Measurements from ENCODE around the gene AKAP8. TPM values are rescaled to one million over a fixed set of nuclear protein-coding genes. Genes with fewer than 3 reads are reported as not detected.
A peak's percentile ranks its signal among the peaks of the same experiment; 100 is the strongest.

Gene AKAP8
- total and polyA plus RNA-seq, 3 experiments from 2014 or later, result 22.3 to 59.8 (median 48.6) TPM

DNA sequence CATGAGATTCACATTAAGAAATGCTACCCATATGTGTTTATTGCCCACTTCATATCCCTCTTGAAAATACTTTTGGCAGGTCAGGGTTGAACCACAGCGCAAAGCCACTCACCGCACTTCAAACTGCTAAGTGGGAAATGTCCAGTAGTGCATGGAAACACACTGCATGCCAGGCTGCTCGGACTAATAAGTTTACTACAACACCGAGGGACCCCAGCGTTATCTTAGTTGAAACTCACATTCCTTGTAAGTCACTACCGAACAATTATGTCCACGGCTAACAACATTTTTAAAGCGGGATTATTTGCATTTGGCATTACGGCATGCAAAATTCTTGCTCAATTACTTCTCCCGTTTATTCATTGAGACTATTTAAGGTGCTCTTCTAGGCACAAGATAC, 51.3 kb downstream of the AKAP8 start:
- no peak for DNase-seq
- CTCF ChIA-PET, result no interaction called here
- Mint-ChIP-seq H3K27me3 (peaks cover 0 to 4% of the 10 kb centered on the region in 2 donors), H3K9me3 (no peaks in the 10 kb centered on the region), H3K27ac (peak overlapping the region in 5 of 8 donors; percentile 12 to 91 (median 70)), H3K4me1 (peaks cover 73 to 89% (median 80%) of the 10 kb centered on the region in 3 donors), H3K4me3 (peak overlapping the region in 6 of 7 donors; percentile 61 to 98 (median 92)), H3K36me3 (peaks cover 0 to 21% (median 3%) of the 10 kb centered on the region in 3 donors)
- POLR2A ChIA-PET, result no interaction called here
- Histone ChIP-seq H3K27me3 (ENCODE audit: insufficient read depth, low read length, poor library complexity, severe bottlenecking) (no peaks in the 10 kb centered on the region), H3K4me3 (ENCODE audit: low read length) (no peak overlapping the region), H3K36me3 (ENCODE audit: insufficient read depth, low read length) (no peaks in the 10 kb centered on the region), H3K27ac (ENCODE audit: low read depth, low read length) (no peak overlapping the region), H3K4me1 (ENCODE audit: insufficient read depth, low read length) (peaks cover 76% of the 10 kb centered on the region), H3K9me3 (ENCODE audit: low read length) (no peaks in the 10 kb centered on the region)

DNA sequence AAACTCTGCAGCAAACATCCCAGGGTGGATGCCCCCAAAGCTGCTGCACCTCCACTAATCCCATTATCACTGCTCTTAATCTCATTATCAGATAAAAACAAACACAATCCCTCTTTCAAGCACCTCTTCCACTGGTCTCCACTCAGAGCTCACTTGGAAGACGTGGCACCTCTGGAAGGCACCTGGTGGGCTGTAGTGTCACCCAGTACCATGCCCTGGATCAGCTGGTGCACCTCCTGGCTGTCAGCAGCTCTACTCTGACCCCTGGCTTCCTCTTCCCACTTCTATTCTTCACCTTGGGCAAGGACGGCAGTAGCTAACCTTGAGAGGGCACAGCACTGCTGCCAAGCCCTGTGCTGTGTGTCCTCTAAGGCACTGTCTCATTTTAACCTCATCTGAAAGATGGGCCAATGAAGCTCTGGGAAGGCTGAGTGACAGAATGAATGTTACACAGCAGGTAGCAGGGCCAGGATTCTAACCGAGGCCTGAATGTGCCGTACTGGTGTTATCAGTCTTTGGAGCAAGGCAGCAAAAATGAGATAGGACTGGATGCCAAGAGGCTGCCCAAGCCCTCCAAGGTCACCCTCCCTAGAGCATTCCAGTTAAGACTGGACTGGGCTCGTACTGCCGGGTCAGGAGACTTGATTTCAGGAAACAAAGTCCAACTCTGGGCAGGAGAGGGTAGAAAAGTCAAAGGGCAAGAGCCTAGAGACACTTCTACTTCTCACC, 54.6 kb downstream of the AKAP8 start:
- H3K36me3 Mint-ChIP-seq, result peaks cover 0 to 14% (median 6%) of the 10 kb centered on the region in 3 donors
- H3K4me3 ChIP-seq (ENCODE audit: low read length), result peak overlapping the region; percentile 27
- H3K27ac Mint-ChIP-seq, result peak overlapping the region; percentile 11 to 91 (median 65)
- ChIA-PET CTCF (interaction anchor here (0.6 to 1.4 kb wide), 2 partner anchors 42 to 233 kb away, joined by 3 read pairs; no protein-coding TSS in a partner anchor), POLR2A (no interaction called here)
- H3K9me3 Mint-ChIP-seq, result no peaks in the 10 kb centered on the region
- H3K27me3 ChIP-seq (ENCODE audit: insufficient read depth, low read length, poor library complexity, severe bottlenecking), result no peaks in the 10 kb centered on the region
- peaks cover 89% of the 10 kb centered on the region for H3K4me1 ChIP-seq (ENCODE audit: insufficient read depth, low read length)
- H3K9me3 ChIP-seq (ENCODE audit: low read length), result no peaks in the 10 kb centered on the region
- peaks cover 0 to 2% of the 10 kb centered on the region in 2 donors for H3K27me3 Mint-ChIP-seq
- no peaks in the 10 kb centered on the region for H3K36me3 ChIP-seq (ENCODE audit: insufficient read depth, low read length)
- no peak for DNase-seq
- H3K4me1 Mint-ChIP-seq, result peaks cover 83 to 94% (median 93%) of the 10 kb centered on the region in 3 donors
- no peak overlapping the region for H3K27ac ChIP-seq (ENCODE audit: low read depth, low read length)
- H3K4me3 Mint-ChIP-seq, result peak overlapping the region; percentile 51 to 89 (median 79)

DNA sequence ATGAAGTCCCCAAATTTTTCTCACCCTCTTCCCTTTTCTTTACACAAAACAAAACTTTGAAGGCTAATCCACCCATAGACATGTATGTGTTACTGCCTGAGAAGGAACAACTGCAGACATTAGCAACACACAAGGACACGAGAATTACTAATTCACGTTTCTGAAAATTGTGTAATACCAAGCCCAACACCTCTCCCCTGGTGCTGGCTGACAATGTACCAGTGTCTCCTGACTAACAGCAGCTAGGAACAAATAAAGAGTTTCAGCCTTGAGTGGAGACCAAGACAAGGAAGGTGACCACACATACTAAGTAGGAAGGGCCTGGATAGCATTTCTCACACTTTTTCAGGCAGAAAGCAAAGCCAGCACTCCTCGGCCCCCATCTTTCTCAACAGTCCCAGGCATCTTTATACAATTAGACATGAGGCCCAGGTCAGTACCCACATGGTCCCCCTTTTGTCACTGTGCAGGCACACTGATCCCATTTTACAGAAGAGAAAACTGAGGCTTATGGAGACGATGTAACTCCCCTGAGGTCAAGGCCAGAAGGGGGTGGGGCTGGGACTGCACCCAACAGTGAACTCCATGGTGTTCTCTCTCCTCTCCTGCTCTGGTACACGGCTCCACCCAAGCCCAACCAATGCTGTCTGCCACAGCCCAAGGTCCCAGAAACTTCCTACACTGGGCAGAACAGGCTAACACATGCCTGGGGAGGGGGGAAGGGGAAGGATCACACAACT, 55.9 kb downstream of the AKAP8 start:
- Mint-ChIP-seq H3K27ac (peak overlapping the region; percentile 21 to 89 (median 58)), H3K4me1 (peaks cover 83 to 94% (median 93%) of the 10 kb centered on the region in 3 donors), H3K36me3 (peaks cover 0 to 11% (median 4%) of the 10 kb centered on the region in 3 donors), H3K9me3 (no peaks in the 10 kb centered on the region), H3K4me3 (peak overlapping the region; percentile 34 to 89 (median 62)), H3K27me3 (no peaks in the 10 kb centered on the region)
- DNase-seq, result no peak
- POLR2A ChIA-PET, result no interaction called here
- H3K9me3 ChIP-seq (ENCODE audit: low read length), result no peaks in the 10 kb centered on the region
- no peak overlapping the region for H3K4me3 ChIP-seq (ENCODE audit: low read length)
- no peaks in the 10 kb centered on the region for H3K36me3 ChIP-seq (ENCODE audit: insufficient read depth, low read length)
- CTCF ChIA-PET, result no interaction called here
- peaks cover 89% of the 10 kb centered on the region for H3K4me1 ChIP-seq (ENCODE audit: insufficient read depth, low read length)
- no peak overlapping the region for H3K27ac ChIP-seq (ENCODE audit: low read depth, low read length)
- no peaks in the 10 kb centered on the region for H3K27me3 ChIP-seq (ENCODE audit: insufficient read depth, low read length, poor library complexity, severe bottlenecking)

DNA sequence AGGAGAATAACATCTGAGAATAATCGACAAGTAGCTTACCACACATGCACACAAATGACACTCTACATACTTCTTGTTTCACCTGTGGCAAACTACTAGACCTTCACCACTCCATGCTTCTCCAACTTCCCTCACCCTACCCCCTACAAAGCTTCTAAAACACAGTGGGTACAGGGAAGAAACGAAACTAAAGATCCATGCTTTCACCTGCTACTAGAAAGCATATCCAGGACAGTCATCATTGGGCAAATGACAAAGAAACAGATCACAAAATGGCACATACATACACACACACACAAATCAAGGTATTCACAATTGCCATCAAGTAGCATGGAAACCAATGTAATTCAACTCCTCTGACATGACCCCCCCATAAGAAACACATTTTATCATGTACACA, 57.8 kb downstream of the AKAP8 start:
- Histone ChIP-seq H3K27me3 (ENCODE audit: insufficient read depth, low read length, poor library complexity, severe bottlenecking) (no peaks in the 10 kb centered on the region), H3K27ac (ENCODE audit: low read depth, low read length) (no peak overlapping the region), H3K4me3 (ENCODE audit: low read length) (no peak overlapping the region), H3K9me3 (ENCODE audit: low read length) (no peaks in the 10 kb centered on the region), H3K36me3 (ENCODE audit: insufficient read depth, low read length) (no peaks in the 10 kb centered on the region), H3K4me1 (ENCODE audit: insufficient read depth, low read length) (peaks cover 89% of the 10 kb centered on the region)
- Mint-ChIP-seq H3K27me3 (no peaks in the 10 kb centered on the region), H3K4me3 (peak overlapping the region in 6 of 7 donors; percentile 10 to 87 (median 60)), H3K27ac (peak overlapping the region in 7 of 8 donors; percentile 40 to 75 (median 58)), H3K36me3 (peaks cover 0 to 15% (median 6%) of the 10 kb centered on the region in 3 donors), H3K9me3 (no peaks in the 10 kb centered on the region), H3K4me1 (peaks cover 84 to 94% (median 93%) of the 10 kb centered on the region in 3 donors)
- no peak for DNase-seq
- ChIA-PET POLR2A (no interaction called here), CTCF (interaction anchor here (1.1 to 1.6 kb wide), 2 partner anchors 38 to 62 kb away, joined by 3 read pairs; no protein-coding TSS in a partner anchor)

DNA sequence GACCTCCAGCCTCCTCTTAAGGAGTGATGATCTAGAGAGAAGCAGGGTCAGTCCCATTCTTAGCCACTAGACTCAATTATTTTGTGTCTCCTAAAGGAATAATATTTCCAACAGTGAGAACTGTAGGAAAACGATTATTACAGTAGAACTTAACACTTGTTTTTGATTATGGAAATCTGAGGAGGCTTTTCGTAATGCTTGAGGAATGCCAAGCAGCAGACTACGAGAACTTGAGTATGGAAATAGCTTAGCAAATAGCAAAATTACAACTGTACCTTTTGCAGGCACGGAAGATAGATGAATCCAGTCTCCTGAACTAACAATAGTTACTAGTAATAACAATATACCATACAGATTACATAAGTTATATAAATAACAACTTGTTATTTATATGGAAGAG, 59.5 kb downstream of the AKAP8 start:
- Histone ChIP-seq H3K36me3 (ENCODE audit: insufficient read depth, low read length) (no peaks in the 10 kb centered on the region), H3K27ac (ENCODE audit: low read depth, low read length) (no peak overlapping the region), H3K9me3 (ENCODE audit: low read length) (no peaks in the 10 kb centered on the region), H3K4me3 (ENCODE audit: low read length) (no peak overlapping the region), H3K27me3 (ENCODE audit: insufficient read depth, low read length, poor library complexity, severe bottlenecking) (no peaks in the 10 kb centered on the region), H3K4me1 (ENCODE audit: insufficient read depth, low read length) (peaks cover 89% of the 10 kb centered on the region)
- ChIA-PET CTCF (no interaction called here), POLR2A (no interaction called here)
- Mint-ChIP-seq H3K4me1 (peaks cover 83 to 93% (median 91%) of the 10 kb centered on the region in 3 donors), H3K27ac (peak overlapping the region in 7 of 8 donors; percentile 8 to 84 (median 38)), H3K27me3 (no peaks in the 10 kb centered on the region), H3K9me3 (no peaks in the 10 kb centered on the region), H3K36me3 (peaks cover 0 to 17% (median 7%) of the 10 kb centered on the region in 3 donors), H3K4me3 (peak overlapping the region in 5 of 7 donors; percentile 38 to 62 (median 52))
- DNase-seq, result no peak

DNA sequence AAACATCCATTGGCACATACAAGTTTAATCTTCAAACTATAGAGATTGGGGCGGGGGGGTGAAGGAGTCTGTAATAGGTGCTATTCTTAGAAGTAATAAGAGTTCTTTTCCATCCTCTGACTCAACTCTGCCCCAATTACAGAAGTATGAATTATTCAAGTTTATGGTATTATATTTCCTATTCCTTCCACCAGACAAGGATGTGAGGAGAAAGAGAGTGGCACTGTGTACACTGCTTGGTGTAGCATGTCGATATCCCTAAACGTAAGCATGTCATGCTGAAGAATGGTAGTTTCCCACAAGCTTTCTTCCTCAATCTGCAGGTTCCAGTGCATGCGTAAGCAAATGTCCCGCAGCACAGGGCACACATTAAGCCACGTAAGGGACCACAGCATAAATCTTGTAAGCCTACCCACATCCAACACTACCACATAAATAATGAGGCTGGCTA, 61.3 kb downstream of the AKAP8 start:
- Mint-ChIP-seq H3K9me3 (no peaks in the 10 kb centered on the region), H3K27ac (peak overlapping the region; percentile 37 to 93 (median 66)), H3K4me3 (peak overlapping the region; percentile 3 to 68 (median 47)), H3K4me1 (peaks cover 81 to 91% (median 89%) of the 10 kb centered on the region in 3 donors), H3K27me3 (no peaks in the 10 kb centered on the region), H3K36me3 (peaks cover 0 to 20% (median 5%) of the 10 kb centered on the region in 3 donors)
- DNase-seq, result peak in 1 of 5 donors; percentile 48
- Histone ChIP-seq H3K27ac (ENCODE audit: low read depth, low read length) (no peak overlapping the region), H3K4me1 (ENCODE audit: insufficient read depth, low read length) (peaks cover 86% of the 10 kb centered on the region), H3K9me3 (ENCODE audit: low read length) (no peaks in the 10 kb centered on the region), H3K27me3 (ENCODE audit: insufficient read depth, low read length, poor library complexity, severe bottlenecking) (no peaks in the 10 kb centered on the region), H3K36me3 (ENCODE audit: insufficient read depth, low read length) (no peaks in the 10 kb centered on the region), H3K4me3 (ENCODE audit: low read length) (no peak overlapping the region)
- POLR2A ChIA-PET, result no interaction called here
- CTCF ChIA-PET, result no interaction called here

DNA sequence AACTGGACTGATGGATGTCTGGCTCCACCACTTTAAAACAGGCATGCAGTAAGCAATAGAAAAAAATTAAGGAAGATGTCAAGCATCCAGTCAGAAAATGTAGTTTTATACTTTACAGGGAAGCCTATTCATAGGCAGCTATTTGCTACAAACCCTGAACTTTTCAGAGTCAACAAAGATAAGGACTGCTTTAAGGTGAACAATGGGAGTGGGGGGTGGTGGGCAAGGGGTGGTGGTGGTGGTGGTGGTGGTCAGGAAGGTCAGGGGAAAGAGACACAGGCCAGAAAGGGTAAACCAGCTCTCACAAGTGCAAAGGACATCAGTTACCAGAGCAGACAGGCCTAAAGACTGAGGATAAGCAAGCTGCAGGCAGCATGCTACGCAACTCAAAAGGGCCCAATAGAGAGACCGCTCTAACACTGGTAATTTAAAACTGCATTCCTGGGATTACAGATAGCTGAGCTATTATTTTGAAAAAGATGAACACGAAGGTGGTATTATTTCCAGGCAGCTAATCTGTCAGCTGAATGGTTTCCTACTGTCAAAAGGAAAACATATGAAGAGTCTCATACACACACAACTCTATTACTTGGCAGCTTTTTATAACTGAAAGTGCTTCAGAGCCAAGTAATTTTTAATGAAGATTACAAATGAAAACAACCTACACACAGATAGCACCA, 62.1 kb downstream of the AKAP8 start:
- DNase-seq, result no peak
- Histone ChIP-seq H3K27ac (ENCODE audit: low read depth, low read length) (no peak overlapping the region), H3K4me1 (ENCODE audit: insufficient read depth, low read length) (peaks cover 86% of the 10 kb centered on the region), H3K27me3 (ENCODE audit: insufficient read depth, low read length, poor library complexity, severe bottlenecking) (no peaks in the 10 kb centered on the region), H3K9me3 (ENCODE audit: low read length) (no peaks in the 10 kb centered on the region), H3K4me3 (ENCODE audit: low read length) (no peak overlapping the region), H3K36me3 (ENCODE audit: insufficient read depth, low read length) (no peaks in the 10 kb centered on the region)
- Mint-ChIP-seq H3K9me3 (no peaks in the 10 kb centered on the region), H3K27me3 (no peaks in the 10 kb centered on the region), H3K36me3 (peaks cover 0 to 22% (median 5%) of the 10 kb centered on the region in 3 donors), H3K4me3 (peak overlapping the region in 6 of 7 donors; percentile 47 to 75 (median 64)), H3K27ac (peak overlapping the region; percentile 37 to 90 (median 68)), H3K4me1 (peaks cover 82 to 90% (median 84%) of the 10 kb centered on the region in 3 donors)
- ChIA-PET POLR2A (no interaction called here), CTCF (no interaction called here)
